ENCODE measurements around the gene DLX5. TPM values are rescaled to one million over a fixed set of nuclear protein-coding genes. Genes with fewer than 3 reads are reported as not detected.

DLX5 gene
- total RNA-seq, 2 experiments from 2014 or later = not detected

DNA sequence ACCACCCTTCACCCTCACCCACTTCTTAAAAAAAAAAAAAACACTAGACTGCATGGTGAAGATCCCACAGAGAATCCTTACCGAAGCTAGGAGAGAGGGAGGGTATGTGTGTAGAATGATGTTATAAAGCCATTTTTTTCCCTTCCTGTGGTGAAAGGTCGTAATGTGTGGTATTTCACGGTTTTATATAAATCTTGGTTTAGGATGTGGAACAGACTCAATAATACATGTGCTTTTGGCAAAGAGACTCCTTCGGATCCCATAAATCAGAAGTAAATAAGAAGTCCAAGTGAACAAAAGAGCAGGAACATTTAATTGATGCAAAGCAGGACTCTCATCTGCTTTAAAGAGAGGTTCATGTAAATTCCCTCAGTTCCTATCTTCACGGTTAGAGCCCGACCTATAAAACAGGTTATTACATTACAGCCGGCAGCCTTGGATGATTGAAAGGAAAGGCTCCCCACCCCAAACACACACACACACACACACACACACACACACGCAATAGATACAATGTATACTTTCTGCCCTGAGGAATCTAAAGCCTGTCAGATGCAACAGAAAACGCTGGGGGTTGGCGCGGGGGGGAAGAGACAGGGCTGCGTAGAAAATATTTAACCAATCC, 8.8 kb downstream of the DLX5 start:
- CTCF ChIA-PET = interaction anchor here (0.6 to 1.3 kb wide), 2 partner anchors 11 to 12 kb away, joined by 3 to 4 read pairs; no protein-coding TSS in a partner anchor
- H3K27ac Mint-ChIP-seq = no peak overlapping the region
- no peak overlapping the region for H3K4me3 Mint-ChIP-seq
- H3K27me3 Mint-ChIP-seq (ENCODE audit: low read depth) = peaks cover 94% of the 10 kb centered on the region
- peaks cover 14% of the 10 kb centered on the region for H3K4me1 Mint-ChIP-seq (ENCODE audit: low read depth)
- no peak for DNase-seq
- intact Hi-C loops (cut with micrococcal nuclease) = no loop called here
- H3K9me3 Mint-ChIP-seq = no peaks in the 10 kb centered on the region
- no peaks in the 10 kb centered on the region for H3K36me3 Mint-ChIP-seq (ENCODE audit: low read depth)

- Mint-ChIP-seq H3K36me3 (ENCODE audit: low read depth) (no peaks in the 10 kb centered on the region), H3K9me3 (no peaks in the 10 kb centered on the region), H3K4me1 (ENCODE audit: low read depth) (peaks cover 10% of the 10 kb centered on the region), H3K27me3 (ENCODE audit: low read depth) (peaks cover 91% of the 10 kb centered on the region), H3K4me3 (no peak overlapping the region), H3K27ac (no peak overlapping the region)
- intact Hi-C loops (cut with micrococcal nuclease) = no loop called here
- CTCF ChIA-PET = interaction anchor here (0.6 to 1.3 kb wide), 2 partner anchors 11 to 12 kb away, joined by 3 to 4 read pairs; no protein-coding TSS in a partner anchor
- DNase-seq = no peak
These were observed 9.4 kb downstream of the DLX5 start for GRCh38 chr7:97015279-97015678.

GRCh38 chr7:97014145-97014750, 10.4 kb downstream of the DLX5 start:
- H3K4me1 Mint-ChIP-seq (ENCODE audit: low read depth) = peaks cover 10% of the 10 kb centered on the region

GRCh38 chr7:97013845-97014134, 10.8 kb downstream of the DLX5 start:
- no peak overlapping the region for H3K27ac Mint-ChIP-seq
- peaks cover 90% of the 10 kb centered on the region for H3K27me3 Mint-ChIP-seq (ENCODE audit: low read depth)
- H3K4me3 Mint-ChIP-seq = no peak overlapping the region
- DNase-seq = no peak
- H3K36me3 Mint-ChIP-seq (ENCODE audit: low read depth) = no peaks in the 10 kb centered on the region
- CTCF ChIA-PET = no interaction called here
- peaks cover 8% of the 10 kb centered on the region for H3K4me1 Mint-ChIP-seq (ENCODE audit: low read depth)
- no peaks in the 10 kb centered on the region for H3K9me3 Mint-ChIP-seq
- intact Hi-C loops (cut with micrococcal nuclease) = no loop called here

More at GRCh38 chr7:97014145-97014750, 10.4 kb downstream of the DLX5 start:
- no peak for DNase-seq
- Mint-ChIP-seq H3K4me3 (no peak overlapping the region), H3K9me3 (no peaks in the 10 kb centered on the region), H3K36me3 (ENCODE audit: low read depth) (no peaks in the 10 kb centered on the region), H3K27me3 (ENCODE audit: low read depth) (peaks cover 92% of the 10 kb centered on the region), H3K27ac (no peak overlapping the region)
- intact Hi-C loops (cut with micrococcal nuclease) = no loop called here
- CTCF ChIA-PET = no interaction called here

DNA sequence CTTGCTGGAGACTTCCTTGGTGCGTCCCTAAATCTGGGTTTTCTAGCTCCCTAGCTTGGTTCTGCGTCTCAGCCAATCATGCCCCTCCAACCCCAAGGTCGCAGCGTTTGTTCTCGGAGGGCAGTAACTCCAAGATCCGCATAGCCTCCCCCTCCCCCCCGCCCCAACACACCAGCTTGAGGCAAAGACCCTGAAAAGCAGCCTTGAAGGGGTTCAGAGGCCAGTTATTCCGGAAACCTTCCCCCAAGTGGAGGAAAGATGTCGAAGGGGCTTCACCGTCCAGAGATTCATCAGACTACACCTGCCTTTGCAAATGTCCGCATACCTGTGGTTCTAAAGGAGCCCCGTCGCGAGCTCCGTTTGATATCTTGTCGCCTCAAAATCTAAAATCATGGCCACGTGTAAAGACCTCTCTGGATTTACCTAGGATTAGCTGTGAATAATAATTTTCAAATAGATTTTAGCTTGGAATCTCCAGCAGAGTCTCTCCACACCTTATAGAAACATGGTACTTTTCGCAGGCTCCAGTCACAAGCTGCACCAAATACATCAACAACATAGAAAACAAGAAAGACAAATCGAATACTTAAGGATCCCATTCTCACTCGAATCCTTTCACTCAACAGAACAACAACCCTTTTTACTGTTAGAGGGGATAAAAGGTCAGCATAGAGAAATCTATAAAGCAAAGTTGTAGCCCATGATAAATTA, 11.3 kb downstream of the DLX5 start:
- Mint-ChIP-seq H3K9me3 (no peaks in the 10 kb centered on the region), H3K4me1 (ENCODE audit: low read depth) (peaks cover 7% of the 10 kb centered on the region), H3K36me3 (ENCODE audit: low read depth) (no peaks in the 10 kb centered on the region), H3K4me3 (no peak overlapping the region), H3K27me3 (ENCODE audit: low read depth) (peaks cover 89% of the 10 kb centered on the region), H3K27ac (no peak overlapping the region)
- DNase-seq = no peak
- intact Hi-C loops (cut with micrococcal nuclease) = no loop called here
- CTCF ChIA-PET = no interaction called here

GRCh38 chr7:97012365-97013133, 12.1 kb downstream of the DLX5 start:
- peaks cover 5% of the 10 kb centered on the region for H3K4me1 Mint-ChIP-seq (ENCODE audit: low read depth)
- no peak overlapping the region for H3K4me3 Mint-ChIP-seq
- CTCF ChIA-PET = no interaction called here
- peaks cover 89% of the 10 kb centered on the region for H3K27me3 Mint-ChIP-seq (ENCODE audit: low read depth)
- H3K36me3 Mint-ChIP-seq (ENCODE audit: low read depth) = no peaks in the 10 kb centered on the region
- no peak for DNase-seq
- H3K27ac Mint-ChIP-seq = no peak overlapping the region
- intact Hi-C loops (cut with micrococcal nuclease) = no loop called here
- no peaks in the 10 kb centered on the region for H3K9me3 Mint-ChIP-seq

DNA sequence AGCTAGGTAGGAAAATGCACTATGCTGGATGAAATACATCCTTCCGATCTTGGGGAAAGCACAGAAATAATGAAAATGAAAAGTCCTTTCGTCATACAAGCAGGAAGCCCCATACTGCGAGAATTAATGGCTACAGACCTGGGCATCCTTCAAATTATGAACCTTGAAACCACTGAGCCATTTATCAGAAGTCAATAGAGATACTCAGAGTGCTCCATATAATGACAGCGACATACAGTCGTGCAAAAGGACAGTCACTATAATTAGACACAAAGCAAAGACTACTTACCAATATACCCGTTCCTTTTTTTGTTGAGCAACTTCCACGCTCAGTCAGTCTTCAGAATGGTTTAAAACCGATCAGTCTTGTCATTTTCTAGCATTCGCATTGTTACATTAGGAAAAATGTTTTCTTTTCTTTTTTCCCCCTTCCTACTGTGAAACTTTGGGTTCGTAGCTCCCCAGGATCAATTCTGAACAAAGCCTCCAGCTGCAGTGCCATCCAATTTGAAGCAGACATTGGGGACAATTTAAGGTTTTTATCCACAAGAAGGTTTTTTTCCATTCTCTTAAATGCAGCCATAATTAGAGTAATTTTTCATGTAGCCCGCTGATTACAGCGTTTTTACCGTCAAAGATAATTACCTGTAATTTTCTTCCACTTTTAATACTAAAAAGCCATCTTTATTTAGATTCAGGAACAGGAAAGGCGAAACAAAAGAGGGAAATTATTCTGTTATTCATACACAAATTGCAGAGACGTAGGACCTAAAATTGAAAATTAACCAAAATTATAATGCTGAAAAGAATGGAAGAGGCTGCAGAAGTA, 12.9 kb downstream of the DLX5 start:
- Mint-ChIP-seq H3K27ac (no peak overlapping the region), H3K27me3 (ENCODE audit: low read depth) (peaks cover 89% of the 10 kb centered on the region), H3K9me3 (no peaks in the 10 kb centered on the region), H3K36me3 (ENCODE audit: low read depth) (no peaks in the 10 kb centered on the region), H3K4me3 (no peak overlapping the region), H3K4me1 (ENCODE audit: low read depth) (peaks cover 5% of the 10 kb centered on the region)
- intact Hi-C loops (cut with micrococcal nuclease) = no loop called here
- CTCF ChIA-PET = no interaction called here
- DNase-seq = no peak

DNA sequence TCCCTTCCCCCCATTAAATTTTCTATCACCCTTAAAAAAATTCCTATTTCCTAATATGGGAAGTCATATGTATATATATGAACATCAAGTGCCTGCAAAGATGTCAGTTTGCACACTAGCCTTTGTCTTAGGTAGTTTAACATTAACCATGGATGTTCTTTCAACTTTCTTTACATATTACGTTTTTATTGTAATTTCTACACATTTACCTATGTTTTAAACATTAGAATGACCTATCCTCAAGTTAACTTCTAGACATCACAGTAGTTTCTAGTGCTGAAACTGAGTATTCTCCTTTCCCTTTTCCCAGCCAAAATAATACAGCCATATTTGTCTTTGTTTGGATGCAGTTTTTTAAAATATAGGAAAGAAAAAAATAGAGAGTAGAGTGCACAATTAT, 13.5 kb downstream of the DLX5 start:
- Mint-ChIP-seq H3K4me1 (ENCODE audit: low read depth) (peaks cover 7% of the 10 kb centered on the region), H3K27me3 (ENCODE audit: low read depth) (peaks cover 87% of the 10 kb centered on the region), H3K36me3 (ENCODE audit: low read depth) (no peaks in the 10 kb centered on the region), H3K27ac (no peak overlapping the region), H3K9me3 (no peaks in the 10 kb centered on the region), H3K4me3 (no peak overlapping the region)
- CTCF ChIA-PET = no interaction called here
- intact Hi-C loops (cut with micrococcal nuclease) = no loop called here
- DNase-seq = no peak

GRCh38 chr7:97009753-97010732, 14.6 kb downstream of the DLX5 start:
- H3K4me1 Mint-ChIP-seq (ENCODE audit: low read depth) = peaks cover 8% of the 10 kb centered on the region
- H3K36me3 Mint-ChIP-seq (ENCODE audit: low read depth) = no peaks in the 10 kb centered on the region
- H3K27me3 Mint-ChIP-seq (ENCODE audit: low read depth) = peaks cover 84% of the 10 kb centered on the region
- DNase-seq = no peak
- CTCF ChIA-PET = interaction anchor here (2.0 kb wide), 1 partner anchor 18 kb away, joined by 6 read pairs; no protein-coding TSS in a partner anchor
- no peak overlapping the region for H3K4me3 Mint-ChIP-seq
- peak overlapping the region; percentile 20 for H3K27ac Mint-ChIP-seq
- no peaks in the 10 kb centered on the region for H3K9me3 Mint-ChIP-seq
- intact Hi-C loops (cut with micrococcal nuclease) = loop anchor here (5.0 kb wide), 1 partner anchor 173 kb away; no protein-coding TSS in a partner anchor

DNA sequence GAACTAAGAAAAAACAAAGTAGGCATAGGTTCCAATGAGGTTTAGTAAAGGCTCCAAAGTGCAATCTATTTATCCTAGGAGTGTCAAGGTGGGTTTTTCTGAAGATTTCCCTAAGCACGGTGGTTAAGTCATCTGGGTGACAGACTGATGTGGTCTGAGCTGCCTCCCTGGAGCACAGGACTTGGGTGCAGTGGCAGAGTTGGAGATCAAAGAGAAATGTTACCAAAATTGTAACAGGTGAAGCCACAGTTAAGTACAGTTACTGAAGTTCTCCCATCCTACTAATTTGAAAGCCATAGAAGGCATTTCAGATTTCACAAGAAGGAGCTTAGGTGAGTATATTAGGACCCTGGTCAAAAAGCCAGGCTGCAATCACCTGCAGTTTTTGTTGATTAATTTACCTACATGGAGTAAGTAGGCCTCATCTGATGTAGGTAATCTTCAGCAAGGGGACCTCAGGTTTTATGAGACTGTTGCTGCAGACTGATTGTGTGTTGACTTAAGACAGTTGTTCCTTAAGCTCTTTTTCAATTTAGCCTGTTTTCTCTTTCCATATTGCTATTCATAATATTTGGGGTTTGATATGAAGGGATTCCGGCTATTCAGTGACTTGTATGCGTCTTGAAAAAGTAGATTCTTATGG, 16.2 kb downstream of the DLX5 start:
- peaks cover 83% of the 10 kb centered on the region for H3K27me3 Mint-ChIP-seq (ENCODE audit: low read depth)
- CTCF ChIA-PET = interaction anchor here (0.6 to 2.0 kb wide), 2 partner anchors 19 to 244 kb away, joined by 3 to 6 read pairs; no protein-coding TSS in a partner anchor
- DNase-seq = no peak
- no peak overlapping the region for H3K27ac Mint-ChIP-seq
- no peaks in the 10 kb centered on the region for H3K9me3 Mint-ChIP-seq
- peaks cover 16% of the 10 kb centered on the region for H3K4me1 Mint-ChIP-seq (ENCODE audit: low read depth)
- H3K4me3 Mint-ChIP-seq = no peak overlapping the region
- no peaks in the 10 kb centered on the region for H3K36me3 Mint-ChIP-seq (ENCODE audit: low read depth)
- intact Hi-C loops (cut with micrococcal nuclease) = loop anchor here (5.0 kb wide), 1 partner anchor 171 kb away; no protein-coding TSS in a partner anchor

GRCh38 chr7:97007583-97007861, 17.1 kb downstream of the DLX5 start:
- no peak overlapping the region for H3K4me3 Mint-ChIP-seq
- H3K9me3 Mint-ChIP-seq = no peaks in the 10 kb centered on the region
- peaks cover 84% of the 10 kb centered on the region for H3K27me3 Mint-ChIP-seq (ENCODE audit: low read depth)
- no peaks in the 10 kb centered on the region for H3K36me3 Mint-ChIP-seq (ENCODE audit: low read depth)
- intact Hi-C loops (cut with micrococcal nuclease) = loop anchor here (5.0 kb wide), 1 partner anchor 170 kb away; no protein-coding TSS in a partner anchor
- CTCF ChIA-PET = no interaction called here
- no peak for DNase-seq
- H3K4me1 Mint-ChIP-seq (ENCODE audit: low read depth) = peaks cover 19% of the 10 kb centered on the region
- no peak overlapping the region for H3K27ac Mint-ChIP-seq

Measured in activated naive CD4-positive, alpha-beta T cell treated with anti-CD3 and anti-CD28 coated beads for 36 hours (primary cell).